Panc1 (cell line): Measurements from ENCODE around the gene RBMS1. TPM values are rescaled to one million over a fixed set of nuclear protein-coding genes. Genes with fewer than 3 reads are reported as not detected.

ENCODE experiments used
- ATAC-seq: fragments of 200-7000 bp; cut with Tn5 transposase; 2 replicates; pipeline ENCODE4 v1.9.1; 2020; ENCODE audit warnings: mild to moderate bottlenecking, moderate library complexity
- BruUV-seq: library from RNA; stranded (reverse); fragments of 400-500 nt; replicated peaks from 2 replicates; lab custom pipeline; 2021; lab: Mats Ljungman, UMichigan
- CTCF ChIA-PET: fragments of 300-600 bp; sonication (Branson Sonifier 250); formaldehyde crosslinking; loops from one replicate; lab custom pipeline; 2022; ENCODE audit warnings: antibody characterized with exemption; lab: Charles Lee
- POLR2A ChIA-PET: fragments of 300-600 bp; sonication (Branson Sonifier 250); formaldehyde crosslinking; loops from one replicate; lab custom pipeline; 2022; ENCODE audit warnings: antibody characterized with exemption; lab: Charles Lee
- DNase-seq: peaks from one replicate; pipeline ENCODE4 v3.0.0-alpha.2; 2010; ENCODE audit warnings: low read depth, low spot score
- H3K27ac ChIP-seq: 2 replicates; pipeline ENCODE4 v1.5.1; 2011; ENCODE audit warnings: mild to moderate bottlenecking, low read length, inconsistent platforms
- H3K27me3 ChIP-seq: fragments of 200-500 bp; sonication (Bioruptor generic); 2 replicates; pipeline ENCODE4 v1.6.0; 2014; ENCODE audit warnings: low read length, inconsistent platforms; ENCODE audit not compliant: control insufficient read depth, insufficient read depth
- H3K36me3 ChIP-seq: fragments of 200-500 bp; sonication (Bioruptor generic); 2 replicates; pipeline ENCODE4 v1.5.1; 2014; ENCODE audit warnings: inconsistent platforms, mild to moderate bottlenecking, low read length, moderate library complexity; ENCODE audit not compliant: control insufficient read depth, insufficient read depth
- H3K4me1 ChIP-seq: 2 replicates; pipeline ENCODE4 v1.5.1; 2011; ENCODE audit warnings: inconsistent platforms, mild to moderate bottlenecking, low read length, moderate library complexity; ENCODE audit not compliant: control insufficient read depth, insufficient read depth
- H3K4me3 ChIP-seq, 2 experiments: 2 replicates each; pipeline ENCODE4 v1.5.1; 2011 to 2012; ENCODE audit warnings: low read depth in 2 of 2, low read length in 2 of 2, mild to moderate bottlenecking in 2 of 2, inconsistent platforms in 1 of 2, moderate library complexity in 1 of 2
- H3K9me3 ChIP-seq: fragments of 200-500 bp; sonication (Bioruptor generic); 2 replicates; pipeline ENCODE4 v1.5.1; 2014; ENCODE audit warnings: low read depth, mild to moderate bottlenecking, inconsistent platforms, low read length, moderate library complexity; ENCODE audit not compliant: control insufficient read depth, insufficient read depth
- POLR2AphosphoS5 ChIP-seq: IDR thresholded peaks from 2 replicates; pipeline ENCODE4 v1.6.1; 2012; ENCODE audit warnings: mild to moderate bottlenecking, low read depth, low read length, moderate library complexity
- SIN3A ChIP-seq: IDR thresholded peaks from 2 replicates; pipeline ENCODE4 v1.6.1; 2012; ENCODE audit warnings: low read depth, mild to moderate bottlenecking, low read length, moderate library complexity, borderline replicate concordance; ENCODE audit not compliant: insufficient read depth
- TCF7L2 ChIP-seq: IDR thresholded peaks from 2 replicates; pipeline ENCODE4 v1.6.1; 2011; ENCODE audit warnings: mild to moderate bottlenecking, low read depth, low read length, inconsistent platforms
- in situ Hi-C: cut with HindIII; loops from 2 replicates; pipeline ENCODE4 v1.10.0; 2016; ENCODE audit warnings: low sequenced_read_pairs, low pct_unique_long_range_greater_than_20kb
- intact Hi-C: fragments of 100-400 bp; cut with micrococcal nuclease; formaldehyde crosslinking; loops from one replicate; pipeline ENCODE4 v1.10.0; 2022; ENCODE audit not compliant: unreplicated experiment
- total RNA-seq: library from RNA; stranded (reverse); gene quantifications from one replicate; pipeline ENCODE4 v1.2.1, GENCODE V29; 2021; ENCODE audit not compliant: unreplicated experiment
- TF ChIP-seq, protein P1 (sequence below): fragments of 450-650 bp; IDR thresholded peaks from 2 replicates; pipeline ENCODE4 v1.5.1; 2017; ENCODE audit warnings: mild to moderate bottlenecking
- TF ChIP-seq, protein P2 (sequence below), 2 experiments: IDR thresholded peaks; 2 replicates each; pipeline ENCODE4 v1.6.1; 2011 to 2012; ENCODE audit warnings: low read depth in 2 of 2, control low read depth in 1 of 2, low read length in 1 of 2, mild to moderate bottlenecking in 1 of 2, moderate library complexity in 1 of 2; ENCODE audit not compliant: insufficient read depth in 1 of 2

RBMS1 gene
- total RNA-seq, 1 experiment from 2014 or later: 67.0 TPM

DNA sequence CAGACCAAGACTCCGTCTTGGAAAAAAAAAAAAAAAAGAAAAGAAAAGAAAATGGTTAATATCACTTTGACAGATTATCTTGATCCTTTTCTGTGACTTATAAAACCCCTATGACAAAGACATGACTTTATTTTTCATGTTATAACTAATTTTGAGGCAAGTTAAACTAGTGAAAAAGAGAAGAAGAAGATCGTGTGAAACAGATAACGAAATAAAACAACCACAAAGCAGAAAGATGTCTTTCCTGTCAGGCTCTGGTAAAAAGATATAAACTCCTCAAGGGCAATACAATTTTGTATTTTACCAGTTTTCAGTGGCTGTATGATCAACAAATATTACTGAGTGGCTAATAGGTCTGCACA is 13.4 kb upstream of the RBMS1 start:
- DNase-seq (no peak), ATAC-seq (no peak)
- Histone ChIP-seq H3K4me1 (no peaks in the 10 kb centered on the region), H3K27me3 (no peaks in the 10 kb centered on the region), H3K9me3 (no peaks in the 10 kb centered on the region), H3K27ac (no peak overlapping the region), H3K4me3 (no peak overlapping the region), H3K36me3 (no peaks in the 10 kb centered on the region)
- intact Hi-C loops (no loop called here), in situ Hi-C loops (no loop called here)
- POLR2A ChIA-PET: no interaction called here
- no TSS peak for BruUV-seq
- no peak for TF ChIP-seq TCF7L2
- TF ChIP-seq, protein P1, sequence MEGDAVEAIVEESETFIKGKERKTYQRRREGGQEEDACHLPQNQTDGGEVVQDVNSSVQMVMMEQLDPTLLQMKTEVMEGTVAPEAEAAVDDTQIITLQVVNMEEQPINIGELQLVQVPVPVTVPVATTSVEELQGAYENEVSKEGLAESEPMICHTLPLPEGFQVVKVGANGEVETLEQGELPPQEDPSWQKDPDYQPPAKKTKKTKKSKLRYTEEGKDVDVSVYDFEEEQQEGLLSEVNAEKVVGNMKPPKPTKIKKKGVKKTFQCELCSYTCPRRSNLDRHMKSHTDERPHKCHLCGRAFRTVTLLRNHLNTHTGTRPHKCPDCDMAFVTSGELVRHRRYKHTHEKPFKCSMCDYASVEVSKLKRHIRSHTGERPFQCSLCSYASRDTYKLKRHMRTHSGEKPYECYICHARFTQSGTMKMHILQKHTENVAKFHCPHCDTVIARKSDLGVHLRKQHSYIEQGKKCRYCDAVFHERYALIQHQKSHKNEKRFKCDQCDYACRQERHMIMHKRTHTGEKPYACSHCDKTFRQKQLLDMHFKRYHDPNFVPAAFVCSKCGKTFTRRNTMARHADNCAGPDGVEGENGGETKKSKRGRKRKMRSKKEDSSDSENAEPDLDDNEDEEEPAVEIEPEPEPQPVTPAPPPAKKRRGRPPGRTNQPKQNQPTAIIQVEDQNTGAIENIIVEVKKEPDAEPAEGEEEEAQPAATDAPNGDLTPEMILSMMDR: no peak
- TF ChIP-seq, protein P2, sequence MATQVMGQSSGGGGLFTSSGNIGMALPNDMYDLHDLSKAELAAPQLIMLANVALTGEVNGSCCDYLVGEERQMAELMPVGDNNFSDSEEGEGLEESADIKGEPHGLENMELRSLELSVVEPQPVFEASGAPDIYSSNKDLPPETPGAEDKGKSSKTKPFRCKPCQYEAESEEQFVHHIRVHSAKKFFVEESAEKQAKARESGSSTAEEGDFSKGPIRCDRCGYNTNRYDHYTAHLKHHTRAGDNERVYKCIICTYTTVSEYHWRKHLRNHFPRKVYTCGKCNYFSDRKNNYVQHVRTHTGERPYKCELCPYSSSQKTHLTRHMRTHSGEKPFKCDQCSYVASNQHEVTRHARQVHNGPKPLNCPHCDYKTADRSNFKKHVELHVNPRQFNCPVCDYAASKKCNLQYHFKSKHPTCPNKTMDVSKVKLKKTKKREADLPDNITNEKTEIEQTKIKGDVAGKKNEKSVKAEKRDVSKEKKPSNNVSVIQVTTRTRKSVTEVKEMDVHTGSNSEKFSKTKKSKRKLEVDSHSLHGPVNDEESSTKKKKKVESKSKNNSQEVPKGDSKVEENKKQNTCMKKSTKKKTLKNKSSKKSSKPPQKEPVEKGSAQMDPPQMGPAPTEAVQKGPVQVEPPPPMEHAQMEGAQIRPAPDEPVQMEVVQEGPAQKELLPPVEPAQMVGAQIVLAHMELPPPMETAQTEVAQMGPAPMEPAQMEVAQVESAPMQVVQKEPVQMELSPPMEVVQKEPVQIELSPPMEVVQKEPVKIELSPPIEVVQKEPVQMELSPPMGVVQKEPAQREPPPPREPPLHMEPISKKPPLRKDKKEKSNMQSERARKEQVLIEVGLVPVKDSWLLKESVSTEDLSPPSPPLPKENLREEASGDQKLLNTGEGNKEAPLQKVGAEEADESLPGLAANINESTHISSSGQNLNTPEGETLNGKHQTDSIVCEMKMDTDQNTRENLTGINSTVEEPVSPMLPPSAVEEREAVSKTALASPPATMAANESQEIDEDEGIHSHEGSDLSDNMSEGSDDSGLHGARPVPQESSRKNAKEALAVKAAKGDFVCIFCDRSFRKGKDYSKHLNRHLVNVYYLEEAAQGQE (IDR thresholded peaks at IDR 0.05; ENCODE audit: insufficient read depth in 1 of 2, low read depth in 2 of 2, low read length in 1 of 2): no peak
- no peak for TF ChIP-seq POLR2AphosphoS5
- TF ChIP-seq SIN3A: no peak
- CTCF ChIA-PET: no interaction called here

DNA sequence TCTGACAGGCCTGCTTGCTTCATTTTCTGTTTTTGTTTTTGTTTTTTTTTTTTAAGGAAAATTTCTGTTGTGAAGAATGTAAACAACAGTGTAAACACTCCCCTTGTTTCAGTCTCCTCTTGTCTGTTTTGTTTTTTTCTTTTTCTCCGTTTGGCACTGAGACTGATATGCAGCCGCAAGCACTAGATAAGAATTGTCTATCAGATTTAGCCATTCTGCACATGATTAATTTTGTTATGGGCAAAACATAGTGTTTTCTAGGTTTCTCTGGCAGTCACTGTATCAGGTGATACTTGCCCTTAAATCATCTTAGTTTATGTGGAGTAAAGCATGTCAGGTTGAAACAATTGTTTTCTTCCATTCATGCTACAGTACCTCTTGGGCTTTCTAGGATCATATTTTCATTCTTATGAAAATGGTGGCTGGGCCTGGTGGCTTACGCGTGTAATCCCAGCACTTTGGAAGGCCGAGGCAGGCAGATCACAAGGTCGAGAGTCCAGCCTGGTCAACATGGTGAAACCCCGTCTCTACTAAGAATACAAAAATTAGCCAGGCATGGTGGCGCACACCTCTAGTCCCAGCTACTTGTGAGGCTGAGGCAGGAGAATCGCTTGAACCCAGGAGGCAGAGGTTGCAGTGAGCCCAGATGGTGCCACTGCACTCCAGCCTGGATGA is 12.9 kb upstream of the RBMS1 start:
- Histone ChIP-seq H3K9me3 (no peaks in the 10 kb centered on the region), H3K27me3 (no peaks in the 10 kb centered on the region), H3K4me1 (no peaks in the 10 kb centered on the region), H3K27ac (no peak overlapping the region), H3K4me3 (no peak overlapping the region), H3K36me3 (no peaks in the 10 kb centered on the region)
- TF ChIP-seq, protein P1: no peak
- TF ChIP-seq POLR2AphosphoS5: no peak
- no peak for TF ChIP-seq TCF7L2
- TF ChIP-seq SIN3A: no peak
- TF ChIP-seq, protein P2 (IDR thresholded peaks at IDR 0.05; ENCODE audit: insufficient read depth in 1 of 2, low read depth in 2 of 2, low read length in 1 of 2): no peak
- CTCF ChIA-PET: no interaction called here
- in situ Hi-C loops (no loop called here), intact Hi-C loops (no loop called here)
- no peak for ATAC-seq
- no peak for DNase-seq
- POLR2A ChIA-PET: no interaction called here
- no TSS peak for BruUV-seq
